HG02610 (cell line): ENCODE data around the gene RTEL1.
"Not testable (repeated sequence)": the region's sequence is repeated elsewhere in the genome, so short reads cannot be mapped to it uniquely, and the experiment has no call there.

Source experiments
- ATAC-seq: cut with Tn5 transposase; IDR thresholded peaks from one replicate; pipeline ENCODE4 v1.9.1; 2021; ENCODE audit warnings: mild to moderate bottlenecking, moderate library complexity; ENCODE audit not compliant: unreplicated experiment

The RTEL1 gene

DNA sequence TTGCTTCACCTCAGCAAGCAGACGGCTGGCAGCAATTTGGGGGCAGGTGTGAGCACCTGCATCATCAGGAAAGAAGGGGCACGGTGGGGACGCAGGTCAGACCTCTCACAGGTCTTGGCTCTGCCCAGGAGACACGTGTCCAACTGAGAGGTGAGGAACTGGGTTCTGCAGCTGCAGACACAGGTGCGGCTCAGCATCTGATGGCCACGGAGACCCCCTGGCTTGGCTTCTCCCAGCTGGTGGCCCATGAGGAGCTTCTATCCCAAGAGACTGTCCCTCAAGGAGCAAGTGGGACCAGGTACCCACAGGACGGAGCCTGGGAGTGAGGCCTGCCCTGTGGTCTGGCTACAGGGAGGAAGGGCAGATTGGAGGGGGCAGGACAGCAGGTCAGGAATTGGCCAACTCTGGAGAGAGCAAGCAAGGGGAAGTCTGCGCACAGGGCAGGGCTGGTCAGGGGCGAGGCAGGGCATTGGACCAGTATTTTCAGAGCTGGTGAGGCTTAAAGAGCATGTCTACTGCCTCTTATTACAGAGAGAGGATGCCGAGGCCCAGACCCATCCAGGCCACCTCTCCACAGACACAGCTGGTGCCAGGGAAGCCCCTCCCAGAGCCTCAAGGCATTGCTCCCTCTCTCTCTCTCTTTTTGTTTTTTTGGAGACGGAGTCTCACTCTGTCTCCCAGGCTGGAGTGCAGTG lies 9.1 kb upstream of the RTEL1 start:
- ATAC-seq, result no peak

DNA sequence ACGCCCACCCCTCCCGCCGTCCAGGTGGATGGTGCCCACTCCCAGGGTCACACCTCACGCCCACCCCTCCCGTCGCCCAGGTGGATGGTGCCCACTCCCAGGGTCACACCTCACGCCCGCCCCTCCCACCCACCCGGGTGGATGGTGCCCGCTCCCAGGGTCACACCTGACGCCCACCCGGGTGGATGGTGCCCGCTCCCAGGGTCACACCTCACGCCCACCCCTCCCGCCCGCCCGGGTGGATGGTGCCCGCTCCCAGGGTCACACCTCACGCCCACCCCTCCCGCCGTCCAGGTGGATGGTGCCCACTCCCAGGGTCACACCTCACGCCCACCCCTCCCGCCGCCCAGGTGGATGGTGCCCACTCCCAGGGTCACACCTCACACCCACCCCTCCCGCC lies 7.6 kb upstream of the RTEL1 start:
- not testable (repeated sequence) for ATAC-seq

- ATAC-seq, result no peak
Observed at GRCh38 chr20:63651942-63652191, 6.2 kb upstream of the RTEL1 start.

- ATAC-seq, result no peak
Observed at GRCh38 chr20:63652192-63652980, 5.7 kb upstream of the RTEL1 start.

GRCh38 chr20:63653041-63653973 lies 4.8 kb upstream of the RTEL1 start, which contains the start of gene STMN3:
Gene STMN3 (minus strand): TSS chr20:63653424. CDS start chr20:63653345, 79 bp downstream.
- no peak for ATAC-seq

GRCh38 chr20:63653974-63654668 lies 4.0 kb upstream of the RTEL1 start:
- ATAC-seq, result no peak

- no peak for ATAC-seq
Observed at GRCh38 chr20:63655249-63655648, 2.9 kb upstream of the RTEL1 start.

- no peak for ATAC-seq
Observed at GRCh38 chr20:63656451-63656850, 1.7 kb upstream of the RTEL1 start.

DNA sequence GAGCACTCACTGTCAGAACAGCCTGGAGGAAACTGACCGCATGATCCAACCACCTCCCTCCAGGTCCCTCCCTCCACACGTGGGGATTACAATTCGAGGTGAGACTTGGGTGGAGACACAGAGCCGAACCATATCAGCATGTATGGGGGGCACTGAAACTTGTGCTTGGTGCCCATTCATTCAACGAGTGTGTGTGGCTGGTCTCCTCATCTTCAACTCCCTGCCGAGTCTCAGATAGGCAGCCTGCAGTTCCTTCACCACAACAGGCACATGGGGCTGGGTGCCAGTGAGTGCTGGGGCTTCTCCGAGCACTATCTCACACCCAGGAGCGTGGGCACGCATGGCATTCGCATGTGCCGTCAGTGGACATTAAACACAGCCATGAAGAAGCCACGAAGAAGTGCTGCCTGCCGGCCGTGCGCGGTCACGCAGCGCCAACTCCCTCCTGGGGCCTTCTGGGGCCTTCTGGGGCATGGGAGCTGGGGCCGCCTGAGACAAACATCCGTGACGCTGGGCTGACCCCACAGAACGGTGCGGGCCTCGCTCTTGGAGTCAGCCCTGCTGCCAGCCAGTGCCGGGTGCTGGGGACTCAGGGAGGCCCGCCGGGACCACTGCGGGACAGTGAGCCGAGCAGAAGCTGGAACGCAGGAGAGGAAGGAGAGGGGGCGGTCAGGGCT lies 714 bp upstream of the RTEL1 start:
- ATAC-seq, result no peak

DNA sequence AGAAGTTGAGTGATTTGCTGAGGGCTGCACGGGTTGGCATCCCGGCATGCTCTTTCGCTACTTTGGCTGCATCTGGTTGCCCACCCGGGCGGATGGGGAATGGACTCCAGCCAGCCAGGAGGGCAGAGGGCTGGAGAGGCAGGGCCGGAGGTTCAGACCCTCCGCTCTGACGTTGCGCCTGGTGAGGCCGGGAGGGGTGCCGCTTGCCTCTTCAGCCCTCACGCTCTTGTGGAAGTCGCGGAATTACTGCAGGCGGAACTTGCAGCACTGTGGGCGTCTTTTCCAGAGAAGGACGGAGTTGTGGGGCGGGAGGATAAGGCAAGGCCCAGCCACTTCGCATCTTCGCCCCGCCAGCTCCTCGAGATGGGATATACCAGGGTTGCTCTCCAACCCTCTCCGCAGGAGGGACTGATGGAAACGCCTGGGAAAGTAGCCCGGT lies 656 bp downstream of the RTEL1 start:
- ATAC-seq, result peak; percentile 10

- ATAC-seq, result no peak
Observed at GRCh38 chr20:63659370-63659769, 1.3 kb downstream of the RTEL1 start.

DNA sequence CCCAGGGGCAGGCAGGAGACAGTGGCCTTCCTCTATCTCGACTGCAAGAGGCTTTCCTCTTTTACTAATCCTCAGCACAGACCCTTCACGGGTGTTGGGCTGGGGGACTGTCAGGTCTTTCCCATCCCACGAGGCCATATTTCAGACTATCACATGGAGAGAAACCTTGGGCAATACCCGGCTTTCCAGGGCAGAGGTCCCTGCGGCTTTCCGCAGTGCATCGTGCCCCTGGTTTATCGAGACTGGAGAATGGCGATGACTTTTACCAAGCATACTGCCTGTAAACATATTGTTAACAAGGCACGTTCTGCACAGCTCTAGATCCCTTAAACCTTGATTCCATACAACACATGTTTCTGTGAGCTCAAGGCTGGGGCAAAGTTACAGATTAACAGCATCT lies 2.1 kb downstream of the RTEL1 start:
- ATAC-seq, result not testable (repeated sequence)

GRCh38 chr20:63660622-63661021 lies 2.5 kb downstream of the RTEL1 start:
- no peak for ATAC-seq

DNA sequence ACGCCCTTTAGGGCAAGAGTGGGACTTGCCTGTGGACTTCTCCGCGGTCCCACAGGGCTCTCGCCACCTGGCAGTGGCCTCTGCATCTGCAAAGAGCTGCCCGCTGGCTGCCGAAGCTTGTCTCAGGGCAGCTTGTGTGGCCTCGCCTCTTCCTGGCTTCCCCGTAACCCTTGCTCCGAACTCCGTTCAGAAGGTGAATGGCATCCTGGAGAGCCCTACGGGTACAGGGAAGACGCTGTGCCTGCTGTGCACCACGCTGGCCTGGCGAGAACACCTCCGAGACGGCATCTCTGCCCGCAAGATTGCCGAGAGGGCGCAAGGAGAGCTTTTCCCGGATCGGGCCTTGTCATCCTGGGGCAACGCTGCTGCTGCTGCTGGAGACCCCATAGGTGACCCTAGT lies 3.0 kb downstream of the RTEL1 start:
- no peak for ATAC-seq

- ATAC-seq, result no peak
Observed at GRCh38 chr20:63661959-63662812, 4.1 kb downstream of the RTEL1 start.

GRCh38 chr20:63662813-63663189 lies 4.7 kb downstream of the RTEL1 start:
- ATAC-seq, result no peak

DNA sequence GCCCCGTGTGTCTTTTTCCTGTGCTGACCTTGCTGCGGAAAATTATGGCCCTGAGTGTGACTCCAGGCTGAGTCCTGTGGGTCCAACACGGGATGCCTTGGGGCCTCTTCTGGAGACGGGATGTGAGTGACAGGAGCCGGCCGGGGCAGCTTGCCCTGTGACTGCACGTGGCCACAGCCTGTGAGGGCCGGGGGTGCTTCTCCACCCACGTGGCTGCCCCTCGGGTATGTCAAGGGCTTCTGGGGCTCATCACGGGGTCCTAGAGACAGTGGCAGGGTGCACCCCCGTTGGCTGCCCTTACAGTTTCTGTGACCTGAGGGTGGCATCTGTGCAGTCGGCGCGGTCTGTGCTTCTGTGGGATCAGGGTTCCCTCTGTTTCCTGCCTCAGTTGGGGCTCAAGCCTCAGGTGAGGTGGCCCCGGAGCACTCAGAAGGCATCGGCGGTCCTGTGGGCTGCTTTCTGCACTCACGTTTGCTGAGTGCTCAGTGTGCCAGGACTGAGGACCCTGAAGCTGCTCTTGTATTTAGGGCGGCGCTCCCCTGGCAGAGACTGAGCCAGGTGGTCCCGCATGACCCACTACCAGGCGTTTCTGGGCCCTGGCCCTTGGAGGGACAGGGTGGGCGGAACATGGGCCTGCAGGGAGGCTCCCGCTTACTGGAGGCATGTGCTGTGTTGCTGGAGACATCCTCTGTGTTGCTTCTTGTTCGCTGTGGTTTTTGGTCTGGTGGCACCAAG lies 5.4 kb downstream of the RTEL1 start:
- ATAC-seq, result no peak

DNA sequence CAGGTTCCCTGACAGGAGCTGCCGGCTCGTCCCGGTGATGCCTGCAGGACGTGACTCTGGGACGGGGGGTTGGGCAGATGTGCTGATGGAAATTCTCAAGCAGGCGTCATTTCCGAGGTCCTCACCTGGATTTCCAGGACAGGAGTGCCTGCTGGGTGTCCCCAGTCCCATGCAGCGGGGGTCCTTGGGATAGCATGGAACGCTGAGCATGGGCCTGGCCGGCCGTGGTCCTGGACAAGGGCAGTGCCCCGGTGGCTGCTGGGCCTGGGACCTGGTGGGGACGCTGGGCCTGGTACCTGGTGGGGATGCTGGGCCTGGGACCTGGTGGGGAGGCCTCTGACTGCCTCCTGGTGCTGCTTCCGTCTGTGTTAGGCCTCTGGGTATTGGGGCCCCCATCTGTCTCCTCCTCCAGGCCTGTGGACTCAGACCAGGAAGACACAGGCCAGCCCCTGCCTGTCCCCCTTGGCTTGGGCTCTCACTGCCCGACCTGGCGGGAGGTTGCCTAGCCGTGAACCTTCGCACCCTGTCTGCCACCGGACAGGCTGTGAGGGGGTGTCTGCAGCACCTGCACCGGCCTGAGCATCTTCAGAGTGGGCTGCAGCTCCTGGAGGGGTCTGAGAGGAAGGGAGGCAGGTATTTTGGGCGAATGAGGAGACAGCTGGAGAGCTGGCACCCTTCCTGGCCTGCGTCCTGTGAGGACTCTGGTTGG lies 6.2 kb downstream of the RTEL1 start:
- no peak for ATAC-seq
